Diencephalon (tissue), 1 donor: ENCODE measurements around the gene ZNF185. TPM values are rescaled to one million over a fixed set of nuclear protein-coding genes. Genes with fewer than 3 reads are reported as not detected.

Source experiments
- total RNA-seq: library from RNA; depleted of rRNA; stranded (reverse); fragments of >200 nt; gene quantifications from one replicate; pipeline ENCODE4 v1.2.3, GENCODE V29; 2014

The ZNF185 gene
- total RNA-seq = 3.7 TPM

GRCh38 chrX:152897222-152898131, at the start of gene ZNF185:
Gene ZNF185, plus strand, starts transcription at chrX:152898067. Its CDS starts 16,423 bp downstream, at chrX:152914490.

Other genes starting within 250 kb of the ZNF185 start
- not detected for gene MAGEA3, start 199.3 kb upstream of the ZNF185 start, total RNA-seq
- not detected for gene CSAG2, start 188.8 kb upstream of the ZNF185 start, total RNA-seq
- gene MAGEA2B, start 183.4 kb upstream of the ZNF185 start, total RNA-seq = not detected
- gene CSAG1, start 164.3 kb upstream of the ZNF185 start, total RNA-seq = not detected
- gene MAGEA12, start 164.3 kb upstream of the ZNF185 start, total RNA-seq = not detected
- not detected for gene MAGEA2, start 144.2 kb upstream of the ZNF185 start, total RNA-seq
- not detected for gene CSAG3, start 138.8 kb upstream of the ZNF185 start, total RNA-seq
- not detected for gene MAGEA6, start 128.4 kb upstream of the ZNF185 start, total RNA-seq
- gene CETN2, start 67.3 kb upstream of the ZNF185 start, total RNA-seq = 92.0 TPM
- 36.2 TPM for gene NSDHL, start 67.0 kb upstream of the ZNF185 start, total RNA-seq
- gene PNMA5, start 96.0 kb downstream of the ZNF185 start, total RNA-seq = 9.7 TPM
- 25.1 TPM for gene PNMA3, start 158.4 kb downstream of the ZNF185 start, total RNA-seq
- gene PNMA6A, start 174.4 kb downstream of the ZNF185 start, total RNA-seq = 26.5 TPM